GM10847 (cell line): ENCODE data around the gene MRPL55.

Experiments
- POLR2A ChIP-seq: IDR thresholded peaks from 2 replicates; pipeline ENCODE4 v1.6.1; 2011; ENCODE audit not compliant: insufficient read length; ENCODE audit errors: extremely low read depth

Gene MRPL55

DNA sequence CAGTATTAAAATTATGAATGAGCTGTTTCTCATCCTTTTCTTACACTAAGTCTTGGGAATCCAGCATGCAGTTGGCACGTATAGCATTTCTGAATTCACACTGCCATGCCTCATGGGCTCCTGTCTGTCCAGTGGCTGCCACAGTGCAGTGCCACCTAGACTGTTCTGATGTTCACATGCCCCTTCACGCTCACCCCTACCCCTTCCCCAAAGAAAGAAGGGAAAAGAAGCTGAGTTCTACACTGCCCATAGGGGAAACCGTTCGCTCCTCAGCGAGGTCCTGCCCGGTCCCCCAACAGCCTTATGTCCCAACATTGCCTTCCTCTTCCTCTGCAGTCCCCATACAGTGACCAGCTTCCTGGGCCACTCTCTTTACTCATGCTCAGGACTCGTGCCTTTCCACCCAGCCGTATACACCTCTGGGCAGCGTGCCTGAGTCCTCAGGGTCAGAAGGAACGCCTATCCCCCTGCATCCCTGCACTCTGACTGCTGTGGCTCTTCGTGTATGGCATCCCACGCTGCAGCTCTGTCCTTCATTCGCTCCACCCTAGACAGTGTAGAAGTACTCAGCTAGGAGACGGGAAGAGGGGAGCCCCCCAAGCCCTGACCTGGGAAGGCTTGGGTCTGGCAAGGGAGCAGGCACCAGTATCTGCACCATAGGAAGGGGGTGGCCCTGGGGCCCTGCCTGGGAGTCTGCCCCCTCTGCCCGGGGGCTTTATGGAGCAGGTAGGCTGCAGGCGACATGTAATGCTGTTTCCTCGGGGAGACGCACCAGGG, 50.7 kb downstream of the MRPL55 start:
- TF ChIP-seq POLR2A: no peak
